ENCODE results near the gene TFDP1. TPM values are rescaled to one million over a fixed set of nuclear protein-coding genes. Genes with fewer than 3 reads are reported as not detected.
"Not testable (repeated sequence)": the region's sequence is repeated elsewhere in the genome, so short reads cannot be mapped to it uniquely, and the experiment has no call there.

TFDP1 gene
- total RNA-seq, 2 donors from 2014 or later, result 74.8 to 76.1 TPM

DNA sequence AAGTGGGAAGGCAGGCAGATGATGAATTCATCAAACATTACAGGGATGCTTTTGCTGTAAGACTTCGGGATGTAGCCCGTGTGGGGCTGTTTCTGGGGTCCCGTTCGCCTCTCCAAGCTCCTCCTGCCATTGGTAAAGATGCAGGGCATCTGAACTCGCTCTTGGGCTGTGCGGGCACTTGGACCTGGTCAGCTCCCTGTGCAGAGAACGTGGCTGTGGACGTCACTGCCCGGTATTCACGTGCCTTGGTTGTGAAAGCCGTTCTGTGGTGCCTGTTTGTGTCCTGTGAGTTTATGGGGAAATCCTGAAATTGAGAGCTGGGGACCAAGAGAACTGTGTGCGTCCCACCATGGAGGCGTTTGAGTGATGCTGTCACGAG is 5.4 kb downstream of the TFDP1 start:
- Mint-ChIP-seq H3K36me3 (ENCODE audit: low read depth) (peaks cover 55% of the 10 kb centered on the region), H3K9me3 (no peaks in the 10 kb centered on the region), H3K4me3 (no peak overlapping the region), H3K27ac (no peak overlapping the region), H3K27me3 (ENCODE audit: insufficient read depth) (no peaks in the 10 kb centered on the region), H3K4me1 (peaks cover 6% of the 10 kb centered on the region)
- H3K4me3 ChIP-seq (ENCODE audit: low read length), result no peak overlapping the region
- H3K27me3 ChIP-seq (ENCODE audit: control insufficient read depth, insufficient read depth, low read length, poor library complexity, severe bottlenecking), result no peaks in the 10 kb centered on the region
- DNase-seq, result peak; percentile 31
- no peak overlapping the region for H3K9ac ChIP-seq (ENCODE audit: extremely low read depth, low read length, poor library complexity, severe bottlenecking)
- H3K27ac ChIP-seq (ENCODE audit: low read depth, low read length), result no peak overlapping the region
- WGBS, 2 experiments (ENCODE audit: insufficient coverage in 1 of 2, insufficient read length in 1 of 2), result 94 to 97% methylated on average over 12 to 14 of the region's 14 CpGs
- TF ChIP-seq, protein P1, sequence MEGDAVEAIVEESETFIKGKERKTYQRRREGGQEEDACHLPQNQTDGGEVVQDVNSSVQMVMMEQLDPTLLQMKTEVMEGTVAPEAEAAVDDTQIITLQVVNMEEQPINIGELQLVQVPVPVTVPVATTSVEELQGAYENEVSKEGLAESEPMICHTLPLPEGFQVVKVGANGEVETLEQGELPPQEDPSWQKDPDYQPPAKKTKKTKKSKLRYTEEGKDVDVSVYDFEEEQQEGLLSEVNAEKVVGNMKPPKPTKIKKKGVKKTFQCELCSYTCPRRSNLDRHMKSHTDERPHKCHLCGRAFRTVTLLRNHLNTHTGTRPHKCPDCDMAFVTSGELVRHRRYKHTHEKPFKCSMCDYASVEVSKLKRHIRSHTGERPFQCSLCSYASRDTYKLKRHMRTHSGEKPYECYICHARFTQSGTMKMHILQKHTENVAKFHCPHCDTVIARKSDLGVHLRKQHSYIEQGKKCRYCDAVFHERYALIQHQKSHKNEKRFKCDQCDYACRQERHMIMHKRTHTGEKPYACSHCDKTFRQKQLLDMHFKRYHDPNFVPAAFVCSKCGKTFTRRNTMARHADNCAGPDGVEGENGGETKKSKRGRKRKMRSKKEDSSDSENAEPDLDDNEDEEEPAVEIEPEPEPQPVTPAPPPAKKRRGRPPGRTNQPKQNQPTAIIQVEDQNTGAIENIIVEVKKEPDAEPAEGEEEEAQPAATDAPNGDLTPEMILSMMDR (conservative IDR thresholded peaks at IDR 0.05), result no peak
- H3K4me1 ChIP-seq (ENCODE audit: control insufficient read depth, insufficient read depth, low read length), result no peaks in the 10 kb centered on the region
- peaks cover 62% of the 10 kb centered on the region for H3K36me3 ChIP-seq (ENCODE audit: control insufficient read depth, insufficient read depth, low read length)
- H3K9me3 ChIP-seq (ENCODE audit: control insufficient read depth, low read length), result no peaks in the 10 kb centered on the region

GRCh38 chr13:113591750-113592149 is 7.2 kb downstream of the TFDP1 start:
- Mint-ChIP-seq H3K4me3 (no peak overlapping the region), H3K27me3 (ENCODE audit: insufficient read depth) (no peaks in the 10 kb centered on the region), H3K9me3 (peaks cover 3% of the 10 kb centered on the region), H3K27ac (no peak overlapping the region), H3K4me1 (no peaks in the 10 kb centered on the region), H3K36me3 (ENCODE audit: low read depth) (peaks cover 65% of the 10 kb centered on the region)
- Histone ChIP-seq H3K4me3 (ENCODE audit: low read length) (no peak overlapping the region), H3K9ac (ENCODE audit: extremely low read depth, low read length, poor library complexity, severe bottlenecking) (no peak overlapping the region), H3K36me3 (ENCODE audit: control insufficient read depth, insufficient read depth, low read length) (peaks cover 64% of the 10 kb centered on the region), H3K27me3 (ENCODE audit: control insufficient read depth, insufficient read depth, low read length, poor library complexity, severe bottlenecking) (no peaks in the 10 kb centered on the region), H3K27ac (ENCODE audit: low read depth, low read length) (no peak overlapping the region), H3K4me1 (ENCODE audit: control insufficient read depth, insufficient read depth, low read length) (no peaks in the 10 kb centered on the region), H3K9me3 (ENCODE audit: control insufficient read depth, low read length) (no peaks in the 10 kb centered on the region)
- DNase-seq, result peak; percentile 11
- 96 to 98% methylated on average over 11 of the region's 11 CpGs for WGBS, 2 experiments (ENCODE audit: insufficient coverage in 1 of 2, insufficient read length in 1 of 2)
- TF ChIP-seq, protein P1 (conservative IDR thresholded peaks at IDR 0.05), result no peak

DNA sequence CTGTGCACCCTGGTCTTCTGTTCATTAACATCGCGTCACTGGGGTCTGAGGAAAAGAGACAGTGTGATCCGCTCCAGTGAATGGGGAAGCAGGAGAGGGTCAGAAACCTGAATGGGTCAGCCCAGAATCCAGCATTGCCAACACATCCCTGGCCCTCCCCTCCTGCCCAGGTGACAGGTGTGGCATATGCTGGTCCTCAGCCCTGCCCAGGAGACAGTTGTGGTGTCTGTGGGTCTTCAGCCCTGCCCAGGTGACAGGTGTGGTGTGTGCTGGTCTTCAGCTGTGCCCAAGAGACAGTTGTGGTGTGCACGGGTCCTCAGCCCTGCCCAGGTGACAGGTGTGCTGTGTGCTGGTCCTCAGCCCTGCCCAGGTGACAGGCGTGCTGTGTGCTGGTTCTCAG is 8.0 kb downstream of the TFDP1 start:
- Histone ChIP-seq H3K9me3 (ENCODE audit: control insufficient read depth, low read length) (no peaks in the 10 kb centered on the region), H3K4me1 (ENCODE audit: control insufficient read depth, insufficient read depth, low read length) (no peaks in the 10 kb centered on the region), H3K36me3 (ENCODE audit: control insufficient read depth, insufficient read depth, low read length) (peaks cover 65% of the 10 kb centered on the region), H3K9ac (ENCODE audit: extremely low read depth, low read length, poor library complexity, severe bottlenecking) (no peak overlapping the region), H3K27me3 (ENCODE audit: control insufficient read depth, insufficient read depth, low read length, poor library complexity, severe bottlenecking) (no peaks in the 10 kb centered on the region), H3K27ac (ENCODE audit: low read depth, low read length) (no peak overlapping the region), H3K4me3 (ENCODE audit: low read length) (no peak overlapping the region)
- Mint-ChIP-seq H3K27ac (no peak overlapping the region), H3K36me3 (ENCODE audit: low read depth) (peaks cover 65% of the 10 kb centered on the region), H3K9me3 (peaks cover 3% of the 10 kb centered on the region), H3K4me1 (no peaks in the 10 kb centered on the region), H3K4me3 (no peak overlapping the region), H3K27me3 (ENCODE audit: insufficient read depth) (no peaks in the 10 kb centered on the region)
- WGBS, 2 experiments (ENCODE audit: insufficient coverage in 1 of 2, insufficient read length in 1 of 2), result 91 to 93% methylated on average over 4 to 5 of the region's 5 CpGs
- peak; percentile 13 for DNase-seq
- TF ChIP-seq, protein P1 (conservative IDR thresholded peaks at IDR 0.05), result no peak

- peaks cover 68% of the 10 kb centered on the region for H3K36me3 Mint-ChIP-seq (ENCODE audit: low read depth)
- not testable (repeated sequence) for H3K27me3 ChIP-seq (ENCODE audit: control insufficient read depth, insufficient read depth, low read length, poor library complexity, severe bottlenecking); H3K4me3 ChIP-seq (ENCODE audit: low read length); H3K9me3 Mint-ChIP-seq; H3K27me3 Mint-ChIP-seq (ENCODE audit: insufficient read depth); H3K9me3 ChIP-seq (ENCODE audit: control insufficient read depth, low read length); H3K27ac Mint-ChIP-seq; H3K9ac ChIP-seq (ENCODE audit: extremely low read depth, low read length, poor library complexity, severe bottlenecking); H3K4me1 Mint-ChIP-seq; H3K27ac ChIP-seq (ENCODE audit: low read depth, low read length); H3K4me3 Mint-ChIP-seq; H3K4me1 ChIP-seq (ENCODE audit: control insufficient read depth, insufficient read depth, low read length)
- 92 to 96% methylated on average over 10 to 21 of the region's 21 CpGs for WGBS, 2 experiments (ENCODE audit: insufficient coverage in 1 of 2, insufficient read length in 1 of 2)
- DNase-seq, result peak; percentile 16
- peaks cover 64% of the 10 kb centered on the region for H3K36me3 ChIP-seq (ENCODE audit: control insufficient read depth, insufficient read depth, low read length)
Measured at GRCh38 chr13:113594066-113594821, 9.7 kb downstream of the TFDP1 start.
